ENCODE data around the gene LIMK1. TPM values are rescaled to one million over a fixed set of nuclear protein-coding genes. Genes with fewer than 3 reads are reported as not detected.

Gene LIMK1
- total RNA-seq, 1 experiment from 2014 or later, result 63.8 TPM

DNA sequence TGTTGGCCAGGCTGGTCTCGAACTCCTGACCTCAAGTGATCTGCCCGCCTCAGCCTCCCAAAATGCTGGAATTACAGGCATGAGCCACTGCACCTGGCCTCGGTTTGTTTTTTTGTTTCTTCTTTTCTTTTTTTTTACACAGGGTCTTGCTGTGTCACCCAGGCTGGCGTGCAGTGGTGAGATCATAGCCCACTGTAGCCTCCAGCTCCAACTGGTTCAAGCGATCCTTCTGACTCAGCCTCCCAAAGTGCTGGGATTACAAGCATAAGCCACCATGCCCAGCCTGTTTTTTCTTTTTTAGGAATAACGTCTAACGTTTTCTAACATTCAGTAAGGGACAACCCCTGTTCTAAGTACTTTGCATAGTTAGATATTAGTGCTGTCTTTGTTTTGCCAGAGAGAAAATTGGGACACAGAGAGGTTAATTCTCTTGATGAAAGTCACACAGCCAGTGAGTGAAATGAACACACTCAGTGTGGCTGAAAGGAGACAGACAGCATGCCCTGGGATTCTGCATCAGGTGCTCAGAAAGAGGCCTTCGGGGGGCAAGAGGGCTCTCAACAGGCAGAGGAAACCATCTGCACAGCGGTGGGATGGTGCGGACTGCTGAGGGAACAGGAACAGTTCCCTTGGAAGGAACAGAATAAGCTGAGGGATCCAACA is 4.3 kb downstream of the LIMK1 start:
- Mint-ChIP-seq H3K4me1 (peaks cover 16 to 23% of the 10 kb centered on the region in 2 experiments), H3K27me3 (ENCODE audit: low read depth) (no peaks in the 10 kb centered on the region), H3K9me3 (no peaks in the 10 kb centered on the region), H3K4me3 (no peak overlapping the region), H3K27ac (no peak overlapping the region; a peak in 1 of 7 replicates), H3K36me3 (ENCODE audit: insufficient read depth in 1 of 3, low read depth in 3 of 3) (peaks cover 30 to 42% (median 42%) of the 10 kb centered on the region in 3 experiments)
- no peak overlapping the region for H2BK20ac ChIP-seq (ENCODE audit: low read depth, low read length, poor library complexity, severe bottlenecking)
- H4K5ac ChIP-seq (ENCODE audit: insufficient read length, low read depth, low read length), result no peak overlapping the region
- H3K27ac ChIP-seq (ENCODE audit: insufficient read length, low read depth, low read length), result no peak overlapping the region
- no peak overlapping the region for H3T11ph ChIP-seq (ENCODE audit: low read length)
- H4K8ac ChIP-seq (replicated peaks; ENCODE audit: insufficient read length, low read depth, low read length), result no peak overlapping the region
- no peaks in the 10 kb centered on the region for H3K27me3 ChIP-seq (ENCODE audit: insufficient read depth, low read length)
- H2BK15ac ChIP-seq (ENCODE audit: low read depth, low read length), result no peak overlapping the region
- DNase-seq, result no peak
- H3K23me2 ChIP-seq (ENCODE audit: insufficient read length, low read depth, low read length, poor library complexity, severe bottlenecking), result peaks cover 7% of the 10 kb centered on the region
- no peaks in the 10 kb centered on the region for H3K79me2 ChIP-seq (ENCODE audit: insufficient read depth, low read length)
- no peak overlapping the region for H2BK5ac ChIP-seq (ENCODE audit: insufficient read length, low read length)
- no peak overlapping the region for H3K4ac ChIP-seq (ENCODE audit: low read depth, low read length)
- WGBS (ENCODE audit: extremely low coverage, insufficient read length, low lambda C conversion rate), result no CpG with 5 or more reads among the region's 10 CpGs
- no peak overlapping the region for H3K4me2 ChIP-seq (ENCODE audit: insufficient read depth, insufficient read length, low read length)
- no peak overlapping the region for H3K14ac ChIP-seq (ENCODE audit: insufficient read depth, low read length)
- H2AFZ ChIP-seq (ENCODE audit: low read length), result no peak overlapping the region
- H3K4me1 ChIP-seq (ENCODE audit: insufficient read depth, low read length), result peaks cover 2% of the 10 kb centered on the region; the same call in 1 of the 2 replicates
- H4K91ac ChIP-seq (ENCODE audit: insufficient read length, low read depth, low read length), result no peak overlapping the region
- H2AK5ac ChIP-seq (ENCODE audit: insufficient read length, low read length), result no peak overlapping the region
- H3K9ac ChIP-seq (ENCODE audit: extremely low read depth, insufficient read length, low read length), result no peak overlapping the region
- no peak overlapping the region for H3K18ac ChIP-seq (ENCODE audit: insufficient read length, low read depth, low read length)
- no peaks in the 10 kb centered on the region for H3K9me3 ChIP-seq (ENCODE audit: control insufficient read depth, low read depth, low read length)
- no peak overlapping the region for H2BK12ac ChIP-seq (ENCODE audit: insufficient read length, low read depth, low read length)
- no peak overlapping the region for H3K56ac ChIP-seq (ENCODE audit: insufficient read length, low read depth, low read length)
- no peaks in the 10 kb centered on the region for H4K20me1 ChIP-seq (ENCODE audit: control insufficient read depth, insufficient read depth, insufficient read length)
- H3K23ac ChIP-seq (ENCODE audit: insufficient read length, low read depth, low read length), result no peak overlapping the region
- no peak for TF ChIP-seq CTCF (conservative IDR thresholded peaks at IDR 0.05)
- H2BK120ac ChIP-seq (ENCODE audit: low read depth, low read length, poor library complexity, severe bottlenecking), result no peak overlapping the region
- H3K79me1 ChIP-seq (ENCODE audit: insufficient read depth, low read depth, low read length, poor library complexity, severe bottlenecking), result no peaks in the 10 kb centered on the region
